HG03108 (cell line): Measurements from ENCODE around the gene HDLBP.

Source experiments
- ATAC-seq: cut with Tn5 transposase; IDR thresholded peaks from one replicate; pipeline ENCODE4 v1.9.1; 2021; ENCODE audit warnings: moderate library complexity; ENCODE audit not compliant: unreplicated experiment

The HDLBP gene

GRCh38 chr2:241177526-241178334, 137.7 kb downstream of the HDLBP start:
- no peak for ATAC-seq
